Heart right ventricle (tissue), 16 donors: ENCODE data around the gene HEYL. TPM values are rescaled to one million over a fixed set of nuclear protein-coding genes. Genes with fewer than 3 reads are reported as not detected.
A peak's percentile ranks its signal among the peaks of the same experiment; 100 is the strongest.

Source experiments
- ATAC-seq, 8 donors: fragments of 200-7000 bp; cut with Tn5 transposase; one replicate each; pipeline ENCODE4 v1.9.1; 2020; ENCODE audit warnings: mild to moderate bottlenecking in 8 of 8, moderate library complexity in 8 of 8, moderate number of reproducible peaks in 1 of 8
- DNase-seq, 2 donors: peaks; one replicate each; pipeline ENCODE4 v3.0.0-alpha.2; 2020
- H3K27ac ChIP-seq, 10 donors: fragments of 200-600 bp; sonication (generic) in 2 of 10; one replicate each; pipeline versions ENCODE4 v1.5.0 to v1.8.0; 2020 to 2022; ENCODE audit warnings: mild to moderate bottlenecking in 3 of 10
- H3K27me3 ChIP-seq, 7 donors: fragments of 200-600 bp; one replicate each; pipeline ENCODE4 v1.8.0; 2021 to 2022; ENCODE audit warnings: mild to moderate bottlenecking in 2 of 7
- H3K36me3 ChIP-seq, 9 donors: fragments of 200-600 bp; sonication (generic) in 1 of 9; one replicate each; pipeline versions ENCODE4 v1.5.0 to v1.8.0; 2020 to 2022; ENCODE audit warnings: mild to moderate bottlenecking in 2 of 9
- H3K4me1 ChIP-seq, 9 donors: fragments of 200-600 bp; sonication (generic) in 1 of 9; one replicate each; pipeline versions ENCODE4 v1.5.0 to v1.8.0; 2020 to 2022; ENCODE audit warnings: mild to moderate bottlenecking in 4 of 9
- H3K4me3 ChIP-seq, 10 donors: fragments of 200-600 bp; sonication (generic) in 2 of 10; one replicate each; pipeline versions ENCODE4 v1.5.0 to v1.8.0; 2020 to 2022; ENCODE audit warnings: mild to moderate bottlenecking in 7 of 10, moderate library complexity in 2 of 10
- H3K9me3 ChIP-seq, 11 donors: fragments of 200-600 bp in 10 of 11; sonication (generic) in 2 of 11; one replicate each; pipeline versions ENCODE4 v1.5.0 to v1.8.0; 2013 to 2022; ENCODE audit warnings: mild to moderate bottlenecking in 2 of 11, control low read depth in 1 of 11, moderate library complexity in 1 of 11
- whole genome bisulfite sequencing, 2 donors: extraction: QIAGEN DNeasy Blood & Tissue Kit; methylation state at CpG; one replicate each; pipeline ENCODE4 v1.1.7; 2013; ENCODE audit warnings: inconsistent platforms in 1 of 2; 5-methylcytosine and 5-hydroxymethylcytosine counted together
- intact Hi-C, 10 donors: fragments of 100-400 bp; cut with DNase I; formaldehyde crosslinking; loops; one replicate each; pipeline versions ENCODE4 v1.11.1 to v1.14.2; 2022
- polyA plus RNA-seq, 2 donors: library from polyadenylated mRNA; stranded (reverse); fragments of 200-250 nt; gene quantifications; one replicate each; pipeline ENCODE4 v1.2.3, GENCODE V29; 2013
- total RNA-seq, 10 donors: library from RNA; stranded (reverse); fragmentation: NEBNext Ultra II Directional in 3 of 10; extraction: Animal tissue kit (Norgen Biotek cat#: 25700) in 3 of 10; gene quantifications; one replicate each; pipeline versions ENCODE4 v1.2.1 to v1.2.4, GENCODE V29; 2021 to 2023
- TF ChIP-seq, protein P1 (sequence below), 9 donors: fragments of 200-600 bp; sonication (generic) in 2 of 9; IDR thresholded peaks; one replicate each; pipeline versions ENCODE4 v1.5.0 to v1.8.0; 2021 to 2022; ENCODE audit warnings: antibody characterized with exemption in 9 of 9, mild to moderate bottlenecking in 5 of 9, moderate library complexity in 1 of 9
- donor health status: Arrhythmogenic right ventricular cardiomyopathy.
- donor health status: ischemic (EF 13 %, LVEDD 7.1; RV severe dilation, severe dysfunction).
- donor health status: healthy with polysubstance abuse.
- donor health status: DM: no; HTN: yes; CAD: no.
- donor health status: DM: no; HTN: no; CAD: no.
- donor health status: ischemic (EF 25% LVEDD 6.9; RV normal size, moderate dysfunction).
- donor health status: ischemic (EF 25% LVEDD 5.7; RV mildly dilated, moderate dysfunction).
- donor health status: healthy.
- donor health status: DM: yes; HTN: yes; CAD: no.
- donor health status: Ischemic cardiomyopathy.
- donor health status: ischemic (EF 35%, LVEDD 5.7; RV mildly dilated, moderate dysfunction).
- donor health status: nonischemic (EF 11% LVEDD 7.7; RV severe dilation, severe dysfunction).
- donor health status: DM: yes; HTN: yes; CAD: no.
- donor health status: PGD.
- donor health status: ischemic (EF 29% LVEDD 5.4; RV normal size, mild dysfunction).
- donor health status: nonischemic (EF 23%, LVEDD 6.1; RV moderate dilation, normal function).

The HEYL gene
- total and polyA plus RNA-seq, 12 donors: 11.5 to 27.5 (median 14.3) TPM

DNA sequence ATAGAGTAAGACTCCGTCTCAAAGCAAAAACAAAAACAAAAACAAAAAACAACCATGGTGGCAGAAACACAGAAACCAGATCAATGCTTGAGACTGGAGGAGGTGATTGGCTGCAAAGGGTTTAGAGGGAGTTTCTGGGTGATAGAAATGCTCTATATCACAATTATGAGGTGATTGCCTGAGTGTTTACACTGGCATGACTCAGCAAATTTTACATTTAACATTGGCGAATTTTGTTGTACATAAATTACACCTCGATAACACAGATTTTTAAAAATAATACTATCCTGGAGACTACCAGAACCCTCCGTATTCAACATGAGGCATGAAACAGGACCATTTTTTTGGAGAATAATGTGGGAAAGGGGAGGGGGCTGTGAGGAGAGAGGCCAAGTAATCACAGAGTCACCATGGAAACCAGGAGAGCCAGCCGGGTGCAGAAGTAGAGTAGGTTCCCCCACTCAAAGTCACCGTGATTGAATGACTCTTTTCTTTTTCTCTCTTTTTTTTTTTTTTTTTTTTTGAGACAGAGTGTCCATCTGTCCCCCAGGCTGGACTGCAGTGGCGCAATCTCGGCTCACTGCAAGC, 24.3 kb downstream of the HEYL start:
- 81% methylated on average over 8 of the region's 8 CpGs for WGBS, 2 donors
- no peak for ATAC-seq
- intact Hi-C loops: no loop called here
- Histone ChIP-seq H3K27ac (no peak overlapping the region), H3K4me1 (peaks cover 0 to 4% (median under 1%) of the 10 kb centered on the region in 9 donors), H3K9me3 (peaks cover 0 to 2% (median 0%) of the 10 kb centered on the region in 11 donors), H3K36me3 (peaks cover 0 to 19% (median 0%) of the 10 kb centered on the region in 9 donors), H3K27me3 (peaks cover 0 to 2% (median 0%) of the 10 kb centered on the region in 7 donors), H3K4me3 (no peak overlapping the region)
- TF ChIP-seq, protein P1, sequence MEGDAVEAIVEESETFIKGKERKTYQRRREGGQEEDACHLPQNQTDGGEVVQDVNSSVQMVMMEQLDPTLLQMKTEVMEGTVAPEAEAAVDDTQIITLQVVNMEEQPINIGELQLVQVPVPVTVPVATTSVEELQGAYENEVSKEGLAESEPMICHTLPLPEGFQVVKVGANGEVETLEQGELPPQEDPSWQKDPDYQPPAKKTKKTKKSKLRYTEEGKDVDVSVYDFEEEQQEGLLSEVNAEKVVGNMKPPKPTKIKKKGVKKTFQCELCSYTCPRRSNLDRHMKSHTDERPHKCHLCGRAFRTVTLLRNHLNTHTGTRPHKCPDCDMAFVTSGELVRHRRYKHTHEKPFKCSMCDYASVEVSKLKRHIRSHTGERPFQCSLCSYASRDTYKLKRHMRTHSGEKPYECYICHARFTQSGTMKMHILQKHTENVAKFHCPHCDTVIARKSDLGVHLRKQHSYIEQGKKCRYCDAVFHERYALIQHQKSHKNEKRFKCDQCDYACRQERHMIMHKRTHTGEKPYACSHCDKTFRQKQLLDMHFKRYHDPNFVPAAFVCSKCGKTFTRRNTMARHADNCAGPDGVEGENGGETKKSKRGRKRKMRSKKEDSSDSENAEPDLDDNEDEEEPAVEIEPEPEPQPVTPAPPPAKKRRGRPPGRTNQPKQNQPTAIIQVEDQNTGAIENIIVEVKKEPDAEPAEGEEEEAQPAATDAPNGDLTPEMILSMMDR (IDR thresholded peaks at IDR 0.05): no peak
- no peak for DNase-seq

DNA sequence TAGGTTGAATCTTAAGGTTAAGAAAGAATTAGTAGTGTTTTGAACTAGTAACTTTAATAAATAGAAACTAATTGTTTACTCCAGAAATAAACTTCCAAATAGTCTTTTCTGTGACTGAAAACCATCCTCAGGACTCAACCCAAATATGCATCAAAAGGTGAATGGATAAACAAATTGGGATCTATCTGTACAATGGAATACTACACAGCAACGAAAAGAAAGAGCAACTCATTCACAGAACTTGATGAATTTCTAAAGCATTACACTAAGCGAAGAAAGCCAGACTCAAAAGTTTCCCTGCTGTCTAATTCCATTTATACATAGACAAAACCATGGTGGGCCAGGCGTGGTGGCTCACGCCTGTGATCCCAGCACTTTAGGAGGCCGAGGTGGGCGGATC, 25.0 kb downstream of the HEYL start:
- ATAC-seq (no peak), DNase-seq (no peak)
- Histone ChIP-seq H3K4me3 (no peak overlapping the region), H3K4me1 (peaks cover 0 to 10% (median 4%) of the 10 kb centered on the region in 9 donors), H3K27me3 (peaks cover 0 to 2% (median 0%) of the 10 kb centered on the region in 7 donors), H3K27ac (no peak overlapping the region), H3K36me3 (peaks cover 0 to 19% (median 0%) of the 10 kb centered on the region in 9 donors), H3K9me3 (no peaks in the 10 kb centered on the region)
- intact Hi-C loops: no loop called here
- TF ChIP-seq, protein P1 (IDR thresholded peaks at IDR 0.05): no peak
- 94 to 95% methylated on average over 6 of the region's 6 CpGs for WGBS, 2 donors

DNA sequence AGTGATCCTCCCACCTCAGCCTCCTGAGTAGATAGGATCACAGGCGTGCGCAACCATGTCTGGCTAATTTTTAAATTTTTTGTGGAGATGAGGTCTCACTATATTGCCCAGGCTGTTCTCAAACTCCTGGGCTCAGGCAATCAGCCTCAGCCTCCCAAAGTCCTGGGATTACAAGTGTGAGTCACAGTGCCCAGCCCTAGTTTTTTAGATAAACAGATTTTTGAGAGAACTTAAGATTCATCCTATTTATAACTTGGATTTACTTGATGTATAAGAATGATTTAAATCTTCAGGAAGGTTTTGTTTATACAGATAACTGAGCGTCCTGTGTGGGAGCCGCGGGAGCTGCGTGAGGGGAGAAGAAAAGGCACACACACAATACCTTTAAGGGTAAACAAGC, 26.2 kb downstream of the HEYL start:
- H3K27ac ChIP-seq: no peak overlapping the region
- peaks cover 0 to 15% (median 7%) of the 10 kb centered on the region in 9 donors for H3K4me1 ChIP-seq
- TF ChIP-seq, protein P1 (IDR thresholded peaks at IDR 0.05): no peak
- intact Hi-C loops: no loop called here
- H3K36me3 ChIP-seq: peaks cover 0 to 19% (median 0%) of the 10 kb centered on the region in 9 donors
- peaks cover 0 to 2% (median 0%) of the 10 kb centered on the region in 7 donors for H3K27me3 ChIP-seq
- ATAC-seq (no peak), DNase-seq (no peak)
- no peak overlapping the region for H3K4me3 ChIP-seq
- no peaks in the 10 kb centered on the region for H3K9me3 ChIP-seq
- WGBS, 2 donors: 75 to 86% methylated on average over 6 of the region's 6 CpGs

DNA sequence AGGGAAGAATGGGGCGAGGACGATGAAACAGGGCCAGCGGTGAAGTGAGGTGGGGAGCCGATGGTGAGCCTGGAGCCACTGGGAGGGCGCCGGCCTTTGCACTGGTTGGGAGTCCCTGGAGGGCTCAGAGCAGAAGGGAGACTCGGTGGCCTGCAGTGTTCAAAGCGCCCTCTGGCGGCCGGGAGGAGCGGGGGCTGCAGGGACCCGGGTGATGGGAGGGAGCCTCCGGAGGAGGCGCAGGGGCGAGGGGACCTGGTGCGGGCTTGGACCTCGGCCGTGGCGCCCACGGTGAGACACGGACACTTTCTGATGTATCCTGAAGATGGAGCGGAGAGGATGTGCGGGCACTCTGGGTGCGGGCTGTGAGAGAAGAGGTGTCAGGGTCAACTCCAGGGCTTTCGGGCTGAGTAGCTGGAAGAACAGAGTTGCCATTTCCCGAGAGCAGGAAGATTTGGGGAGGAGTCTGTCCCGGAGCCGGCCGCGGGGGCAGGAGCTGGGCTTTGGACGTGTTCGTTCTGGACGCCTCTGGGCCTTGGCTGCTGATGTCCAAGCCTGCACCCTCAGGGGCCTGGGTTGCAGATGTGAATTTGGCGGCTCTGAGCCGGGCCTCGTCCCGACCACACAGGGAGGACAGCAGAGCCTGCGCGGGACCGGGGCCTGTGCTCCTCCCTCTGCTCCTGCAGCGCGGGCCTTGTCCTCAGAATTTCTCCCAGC, 29.7 kb downstream of the HEYL start:
- Histone ChIP-seq H3K27me3 (peaks cover 0 to 2% (median 0%) of the 10 kb centered on the region in 7 donors), H3K36me3 (peaks cover 0 to 19% (median 0%) of the 10 kb centered on the region in 9 donors), H3K27ac (peak overlapping the region in 8 of 10 donors; percentile 22 to 53 (median 42)), H3K4me1 (peaks cover 3 to 16% (median 11%) of the 10 kb centered on the region in 9 donors), H3K4me3 (peak overlapping the region in 1 of 10 donors; percentile 1), H3K9me3 (no peaks in the 10 kb centered on the region)
- 16 to 24% methylated on average over 42 of the region's 42 CpGs for WGBS, 2 donors
- DNase-seq: peak; percentile 59 to 82
- intact Hi-C loops: loop anchor here in 7 of 10 donors (2.0 to 5.0 kb wide), 6 partner anchors 43 to 188 kb away; no protein-coding TSS in a partner anchor
- TF ChIP-seq, protein P1 (IDR thresholded peaks at IDR 0.05): peak; percentile 36 to 94 (median 74)
- ATAC-seq: peak; percentile 69 to 90 (median 80)
